ENCODE measurements around the gene CAVIN2. TPM values are rescaled to one million over a fixed set of nuclear protein-coding genes. Genes with fewer than 3 reads are reported as not detected.

CAVIN2 gene
- total and polyA plus RNA-seq, 2 donors = 103 to 129 TPM

DNA sequence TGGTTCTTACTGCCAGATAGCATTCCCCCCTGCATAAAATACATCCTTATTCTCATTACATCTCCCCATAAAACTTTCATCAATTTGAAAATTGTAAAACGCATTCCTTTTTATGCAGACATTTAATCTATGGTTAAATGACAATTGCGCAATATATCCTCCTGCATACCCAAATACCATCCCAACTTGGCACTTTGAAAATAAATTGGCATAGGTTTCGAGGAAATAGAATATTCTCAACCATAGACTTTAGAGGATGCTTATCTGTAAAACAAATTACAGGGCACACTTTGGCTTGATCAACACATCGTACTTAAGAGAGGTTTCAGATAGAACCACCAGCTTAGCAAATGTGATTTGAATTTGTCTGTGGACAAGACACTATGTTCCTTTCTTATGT is 31.0 kb upstream of the CAVIN2 start:
- WGBS = 84% methylated on average over 4 of the region's 4 CpGs
- Histone ChIP-seq H3K4me3 (ENCODE audit: low read depth, low read length) (no peak overlapping the region), H3K36me3 (ENCODE audit: insufficient read depth) (no peaks in the 10 kb centered on the region), H3K27ac (ENCODE audit: low read depth) (no peak overlapping the region), H3K4me1 (ENCODE audit: insufficient read depth) (no peaks in the 10 kb centered on the region)
- DNase-seq (ENCODE audit: extremely low spot score) = no peak

DNA sequence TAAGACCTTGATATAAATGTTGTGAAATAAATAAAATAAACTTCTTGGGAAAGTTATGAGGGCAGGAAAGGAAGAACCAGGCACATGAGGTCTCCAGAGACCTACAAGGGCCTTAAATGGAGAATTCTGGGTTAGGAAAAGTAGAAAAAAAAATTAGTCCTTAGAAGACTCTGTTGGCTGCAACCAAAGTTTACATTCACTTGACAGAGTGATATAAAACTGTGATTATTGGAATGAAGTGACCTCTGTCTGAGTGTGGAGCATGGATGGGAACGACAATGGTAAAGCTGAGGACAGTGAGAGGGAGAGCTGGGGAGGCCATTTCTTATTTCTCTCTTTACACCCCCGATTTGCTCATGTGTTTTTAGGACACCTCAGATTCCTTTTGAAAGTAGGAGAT is 29.0 kb upstream of the CAVIN2 start:
- Histone ChIP-seq H3K36me3 (ENCODE audit: insufficient read depth) (no peaks in the 10 kb centered on the region), H3K4me1 (ENCODE audit: insufficient read depth) (no peaks in the 10 kb centered on the region), H3K27ac (ENCODE audit: low read depth) (no peak overlapping the region), H3K4me3 (ENCODE audit: low read depth, low read length) (no peak overlapping the region)
- 60% methylated on average over 2 of the region's 2 CpGs for WGBS
- no peak for DNase-seq (ENCODE audit: extremely low spot score)

DNA sequence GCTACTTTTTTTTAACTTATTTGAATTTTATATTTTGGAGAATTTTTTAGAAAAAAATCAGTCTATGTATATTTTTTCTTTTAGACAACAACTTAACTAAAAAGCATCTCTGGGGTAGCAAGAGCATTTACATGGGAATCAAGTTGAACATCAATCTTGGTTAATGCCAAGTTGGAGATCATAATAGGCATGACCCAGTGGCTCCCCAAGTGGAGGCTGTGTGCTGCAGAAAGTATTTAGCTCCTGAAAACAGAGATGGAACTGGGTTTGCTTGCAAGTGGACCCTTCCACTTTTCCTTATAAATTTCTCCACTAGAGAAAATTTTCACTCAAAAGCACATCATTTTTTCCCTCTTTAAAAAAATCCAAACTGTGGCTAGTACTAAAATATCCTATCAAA is 23.9 kb upstream of the CAVIN2 start:
- no peak for DNase-seq (ENCODE audit: extremely low spot score)
- no peak overlapping the region for H3K27ac ChIP-seq (ENCODE audit: low read depth)
- H3K36me3 ChIP-seq (ENCODE audit: insufficient read depth) = no peaks in the 10 kb centered on the region
- H3K4me1 ChIP-seq (ENCODE audit: insufficient read depth) = no peaks in the 10 kb centered on the region
- H3K4me3 ChIP-seq (ENCODE audit: low read depth, low read length) = no peak overlapping the region

DNA sequence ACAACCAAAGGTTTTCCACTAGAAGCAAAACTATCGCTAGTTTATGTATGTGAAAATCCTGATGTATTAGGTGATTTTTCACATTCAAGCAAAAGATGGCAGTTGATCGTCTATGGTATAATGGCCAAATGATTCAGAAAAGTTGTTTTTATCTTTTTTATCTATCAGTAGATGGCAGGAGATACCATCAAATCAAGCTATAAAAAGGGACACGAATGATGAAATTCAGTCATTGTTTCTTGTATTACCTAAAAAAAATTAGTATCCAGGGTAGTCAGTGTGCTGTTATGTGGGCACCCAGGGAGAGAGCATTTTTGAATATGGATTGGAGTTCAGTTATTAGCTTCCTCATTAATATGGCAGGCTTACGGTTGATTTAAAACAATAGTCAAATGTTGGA is 22.9 kb upstream of the CAVIN2 start:
- Histone ChIP-seq H3K4me3 (ENCODE audit: low read depth, low read length) (no peak overlapping the region), H3K27ac (ENCODE audit: low read depth) (no peak overlapping the region), H3K4me1 (ENCODE audit: insufficient read depth) (no peaks in the 10 kb centered on the region), H3K36me3 (ENCODE audit: insufficient read depth) (no peaks in the 10 kb centered on the region)
- WGBS = 78% methylated on average over 4 of the region's 4 CpGs
- no peak for DNase-seq (ENCODE audit: extremely low spot score)

DNA sequence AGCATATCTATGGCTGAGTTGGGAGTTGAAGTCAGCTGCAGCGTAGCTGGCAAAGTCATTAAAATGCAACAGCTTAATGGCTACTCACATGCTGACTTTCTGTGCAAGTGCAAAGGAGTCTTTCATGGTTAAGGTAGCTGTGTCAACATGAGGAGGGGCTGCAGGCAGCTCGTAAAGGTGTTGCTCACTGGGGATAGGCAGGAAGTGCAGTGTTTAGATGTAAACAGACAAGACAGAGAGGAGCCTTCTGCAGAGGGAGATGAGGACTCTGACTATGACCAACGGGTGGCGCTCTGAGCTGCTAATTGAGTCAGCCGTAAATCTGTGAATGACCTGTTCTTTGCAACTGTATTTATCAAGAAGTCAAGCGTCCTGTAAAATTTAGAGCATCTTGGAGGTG is 22.3 kb upstream of the CAVIN2 start:
- Histone ChIP-seq H3K4me3 (ENCODE audit: low read depth, low read length) (no peak overlapping the region), H3K27ac (ENCODE audit: low read depth) (no peak overlapping the region), H3K36me3 (ENCODE audit: insufficient read depth) (no peaks in the 10 kb centered on the region), H3K4me1 (ENCODE audit: insufficient read depth) (no peaks in the 10 kb centered on the region)
- 61% methylated on average over 6 of the region's 6 CpGs for WGBS
- no peak for DNase-seq (ENCODE audit: extremely low spot score)

DNA sequence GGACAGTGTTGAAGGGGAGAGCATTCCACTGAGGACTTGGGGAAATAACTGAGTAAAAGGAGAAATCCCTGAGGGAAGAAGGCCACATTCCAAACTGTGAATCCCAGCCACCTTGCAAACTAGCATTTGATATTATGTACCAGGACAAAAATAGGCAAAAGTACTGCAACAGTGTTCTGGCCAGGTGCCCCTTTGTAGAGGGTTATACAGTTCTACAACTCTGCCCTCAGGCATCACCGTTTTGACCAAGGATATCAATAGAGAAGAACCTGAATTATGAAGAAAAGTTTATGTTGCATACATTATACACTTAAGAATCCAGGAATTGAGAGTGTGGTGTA is 20.6 kb upstream of the CAVIN2 start:
- DNase-seq (ENCODE audit: extremely low spot score) = no peak
- no peak overlapping the region for H3K27ac ChIP-seq (ENCODE audit: low read depth)
- no peaks in the 10 kb centered on the region for H3K36me3 ChIP-seq (ENCODE audit: insufficient read depth)
- H3K4me3 ChIP-seq (ENCODE audit: low read depth, low read length) = no peak overlapping the region
- WGBS = 68% methylated on average over 1 of the region's 1 CpG
- no peaks in the 10 kb centered on the region for H3K4me1 ChIP-seq (ENCODE audit: insufficient read depth)

DNA sequence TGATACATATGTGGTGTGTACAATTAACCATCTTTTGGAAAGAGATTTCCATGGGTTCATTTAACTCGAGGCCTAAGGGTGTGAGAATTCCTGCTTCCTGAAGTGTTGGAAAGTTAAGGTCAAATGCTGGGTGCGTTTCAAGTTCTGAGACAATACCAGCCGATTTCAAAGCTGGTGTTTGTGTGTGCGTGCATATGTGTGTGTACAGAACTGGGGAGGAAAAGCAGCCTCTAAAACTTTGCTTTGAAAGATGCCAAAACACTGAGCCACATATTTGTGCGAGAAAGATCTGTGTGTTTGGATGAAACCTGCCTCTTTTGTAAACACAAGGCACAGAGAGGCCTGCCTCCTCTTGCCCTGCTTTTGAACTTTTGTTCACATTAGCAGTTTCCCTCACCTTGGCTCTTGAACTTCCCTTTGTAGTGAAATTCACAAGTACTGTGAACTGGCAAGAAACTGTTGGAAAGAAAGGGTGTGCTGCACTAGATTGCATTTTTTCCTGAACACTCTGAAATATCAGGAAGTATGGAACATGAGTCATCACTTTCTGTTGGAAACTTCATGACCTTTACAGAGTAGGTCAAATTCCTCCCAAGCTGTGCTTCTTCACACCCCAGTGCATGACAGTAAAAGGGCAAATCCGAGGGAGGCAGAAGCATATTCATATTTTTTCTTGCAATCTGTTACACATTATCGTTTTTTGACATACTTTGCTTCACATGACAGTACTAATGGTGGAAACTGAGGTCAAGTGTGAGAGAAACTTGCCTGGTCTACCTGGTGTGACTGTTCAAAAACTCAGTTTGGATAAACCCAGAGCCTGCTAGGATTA is 20.0 kb upstream of the CAVIN2 start:
- Histone ChIP-seq H3K36me3 (ENCODE audit: insufficient read depth) (no peaks in the 10 kb centered on the region), H3K4me1 (ENCODE audit: insufficient read depth) (no peaks in the 10 kb centered on the region), H3K27ac (ENCODE audit: low read depth) (peak overlapping the region; percentile 39), H3K4me3 (ENCODE audit: low read depth, low read length) (no peak overlapping the region)
- peak; percentile 61 for DNase-seq (ENCODE audit: extremely low spot score)
- WGBS = 8% methylated on average over 7 of the region's 7 CpGs

DNA sequence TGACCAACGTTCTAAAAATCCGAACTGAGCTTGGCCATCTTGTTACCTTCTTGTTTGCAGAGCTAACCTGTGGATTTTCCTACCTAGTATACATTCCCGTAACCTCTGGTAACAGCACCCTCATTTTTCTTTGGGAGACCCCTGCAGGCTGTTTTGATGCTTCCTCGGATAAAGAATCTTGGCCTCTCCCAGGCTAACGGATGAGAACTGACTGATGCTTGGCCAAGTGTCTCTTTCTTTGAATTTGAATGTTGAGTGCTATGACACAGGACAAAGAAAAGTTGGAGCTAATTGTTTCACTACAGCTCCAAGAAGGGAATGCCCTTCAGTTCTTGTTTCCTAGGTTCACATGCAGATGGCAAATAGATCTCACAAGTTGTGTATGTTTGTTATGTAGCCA is 19.3 kb upstream of the CAVIN2 start:
- H3K36me3 ChIP-seq (ENCODE audit: insufficient read depth) = no peaks in the 10 kb centered on the region
- peak overlapping the region; percentile 48 for H3K27ac ChIP-seq (ENCODE audit: low read depth)
- no peak for DNase-seq (ENCODE audit: extremely low spot score)
- no peaks in the 10 kb centered on the region for H3K4me1 ChIP-seq (ENCODE audit: insufficient read depth)
- 60% methylated on average over 5 of the region's 5 CpGs for WGBS
- H3K4me3 ChIP-seq (ENCODE audit: low read depth, low read length) = no peak overlapping the region

DNA sequence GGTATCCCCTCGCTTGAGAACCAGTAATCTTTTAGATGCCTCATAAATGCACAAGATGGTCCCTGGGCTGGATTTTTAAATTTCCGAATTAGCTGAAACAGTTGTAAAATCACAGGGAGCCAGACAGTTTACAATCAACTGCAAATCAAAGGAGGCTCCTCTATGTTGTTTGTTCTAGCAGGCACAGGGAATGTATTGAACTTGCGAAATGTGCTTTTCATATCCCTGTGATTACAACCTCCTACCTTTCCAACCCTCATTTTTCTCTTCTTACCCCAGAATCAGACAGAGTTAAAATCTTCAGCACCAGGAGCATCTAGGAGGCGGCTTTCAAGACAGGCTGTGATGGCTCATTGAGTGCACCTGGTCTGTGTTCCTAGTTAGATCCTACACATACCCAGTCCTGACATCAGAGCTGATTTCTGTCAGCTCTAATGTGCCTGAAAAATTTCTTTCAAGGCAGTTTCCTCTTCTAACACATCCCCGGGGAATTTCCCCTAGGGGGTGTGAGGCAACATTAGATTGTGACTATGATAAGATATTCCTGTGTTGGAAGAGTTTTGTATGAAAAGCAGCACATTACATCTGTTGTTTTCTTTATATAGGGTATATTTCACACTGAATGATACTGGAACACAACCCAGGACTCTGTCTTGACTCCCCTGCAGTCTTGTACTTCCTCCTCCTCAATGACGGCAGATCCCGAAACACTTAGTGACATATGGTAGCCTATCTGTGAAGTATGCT is 17.9 kb upstream of the CAVIN2 start:
- no peak overlapping the region for H3K4me3 ChIP-seq (ENCODE audit: low read depth, low read length)
- WGBS = 66% methylated on average over 7 of the region's 7 CpGs
- DNase-seq (ENCODE audit: extremely low spot score) = no peak
- H3K4me1 ChIP-seq (ENCODE audit: insufficient read depth) = no peaks in the 10 kb centered on the region
- no peaks in the 10 kb centered on the region for H3K36me3 ChIP-seq (ENCODE audit: insufficient read depth)
- peak overlapping the region; percentile 45 for H3K27ac ChIP-seq (ENCODE audit: low read depth)

DNA sequence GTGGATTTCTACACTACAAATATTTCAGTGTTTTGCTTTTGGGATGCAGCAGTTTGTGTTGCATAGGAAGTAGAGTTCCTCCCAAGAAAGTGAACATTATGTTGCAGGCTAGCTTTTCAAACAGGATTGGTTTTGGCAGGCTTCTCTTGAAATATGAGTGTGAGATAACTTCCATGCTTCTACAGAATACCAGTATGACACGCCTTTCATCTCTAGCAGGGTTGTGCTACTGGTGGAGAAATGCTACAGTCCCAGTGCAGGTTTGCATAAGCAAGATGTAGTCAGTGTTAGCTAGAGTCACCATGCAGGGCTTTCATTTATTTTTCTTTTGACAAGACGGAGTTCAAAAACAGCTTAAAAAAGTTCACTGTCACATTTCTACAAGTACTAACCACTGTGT is 17.1 kb upstream of the CAVIN2 start:
- Histone ChIP-seq H3K27ac (ENCODE audit: low read depth) (no peak overlapping the region), H3K4me3 (ENCODE audit: low read depth, low read length) (no peak overlapping the region), H3K36me3 (ENCODE audit: insufficient read depth) (no peaks in the 10 kb centered on the region), H3K4me1 (ENCODE audit: insufficient read depth) (no peaks in the 10 kb centered on the region)
- WGBS = 52% methylated on average over 2 of the region's 2 CpGs
- DNase-seq (ENCODE audit: extremely low spot score) = no peak

DNA sequence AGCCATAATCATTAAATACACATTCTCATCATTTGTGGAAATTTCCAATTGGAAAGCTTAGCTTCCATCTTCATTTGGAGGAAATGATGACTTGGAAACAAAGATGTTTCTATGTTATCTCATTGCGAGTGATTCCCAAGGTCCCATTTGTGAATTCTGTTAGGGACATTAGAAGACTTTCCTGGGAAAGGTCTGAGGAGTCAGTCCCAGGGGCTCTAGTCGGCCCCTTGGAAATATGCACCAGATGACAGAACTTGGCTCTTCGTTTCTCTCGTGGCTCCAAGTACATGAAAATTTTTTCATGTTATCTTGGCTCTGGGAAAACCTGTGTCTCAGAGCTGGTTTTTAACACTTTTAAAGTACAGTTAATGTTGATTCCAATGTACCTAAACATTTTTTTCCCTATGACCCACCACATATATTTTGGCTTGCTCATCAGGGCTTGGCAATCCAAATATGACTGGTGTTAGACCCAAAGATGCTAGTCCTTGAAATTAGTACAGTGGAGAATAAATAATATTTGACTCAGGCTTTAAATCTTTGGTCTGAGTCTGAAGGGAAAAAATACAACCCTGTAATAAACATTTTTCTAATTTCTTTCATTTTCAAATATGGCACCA is 15.4 kb upstream of the CAVIN2 start:
- DNase-seq (ENCODE audit: extremely low spot score) = no peak
- WGBS = 61% methylated on average over 4 of the region's 4 CpGs
- H3K4me1 ChIP-seq (ENCODE audit: insufficient read depth) = no peaks in the 10 kb centered on the region
- no peak overlapping the region for H3K4me3 ChIP-seq (ENCODE audit: low read depth, low read length)
- no peaks in the 10 kb centered on the region for H3K36me3 ChIP-seq (ENCODE audit: insufficient read depth)
- no peak overlapping the region for H3K27ac ChIP-seq (ENCODE audit: low read depth)

DNA sequence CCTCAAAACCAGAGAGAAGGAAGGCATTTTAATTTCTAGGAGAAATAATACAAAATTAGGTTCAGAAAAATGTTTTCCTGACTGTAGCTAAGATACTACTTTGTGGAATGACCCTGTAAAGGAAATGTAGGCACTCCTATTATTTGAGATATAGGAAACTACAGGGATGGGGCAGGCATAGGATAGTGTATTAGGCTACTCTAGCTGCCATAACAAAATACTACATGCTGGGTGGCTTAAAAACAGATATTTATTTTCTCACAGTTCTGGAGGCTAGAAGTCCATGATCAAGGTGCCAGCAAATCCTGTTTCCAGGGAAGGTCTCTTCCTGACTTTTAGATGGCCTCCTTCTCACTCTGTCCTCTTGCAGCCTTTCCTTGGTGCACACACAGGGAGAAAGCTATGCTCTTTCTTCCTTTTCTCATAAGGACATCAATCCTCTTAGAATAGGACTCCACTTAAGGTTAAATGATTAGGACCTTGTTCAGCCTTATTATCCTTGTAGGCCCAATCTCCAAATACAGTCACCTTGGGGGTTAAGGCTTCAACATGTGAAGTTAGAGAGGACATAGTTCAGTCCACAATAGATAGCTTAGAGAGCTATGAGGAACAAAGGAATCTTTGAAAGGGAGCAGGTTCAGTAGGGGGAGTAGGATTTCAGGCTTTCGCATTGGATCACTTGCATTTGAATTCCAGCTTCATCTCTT is 14.0 kb upstream of the CAVIN2 start:
- DNase-seq (ENCODE audit: extremely low spot score) = no peak
- no peaks in the 10 kb centered on the region for H3K36me3 ChIP-seq (ENCODE audit: insufficient read depth)
- H3K4me1 ChIP-seq (ENCODE audit: insufficient read depth) = no peaks in the 10 kb centered on the region
- H3K4me3 ChIP-seq (ENCODE audit: low read depth, low read length) = no peak overlapping the region
- no peak overlapping the region for H3K27ac ChIP-seq (ENCODE audit: low read depth)
- WGBS = 90% methylated on average over 1 of the region's 1 CpG

DNA sequence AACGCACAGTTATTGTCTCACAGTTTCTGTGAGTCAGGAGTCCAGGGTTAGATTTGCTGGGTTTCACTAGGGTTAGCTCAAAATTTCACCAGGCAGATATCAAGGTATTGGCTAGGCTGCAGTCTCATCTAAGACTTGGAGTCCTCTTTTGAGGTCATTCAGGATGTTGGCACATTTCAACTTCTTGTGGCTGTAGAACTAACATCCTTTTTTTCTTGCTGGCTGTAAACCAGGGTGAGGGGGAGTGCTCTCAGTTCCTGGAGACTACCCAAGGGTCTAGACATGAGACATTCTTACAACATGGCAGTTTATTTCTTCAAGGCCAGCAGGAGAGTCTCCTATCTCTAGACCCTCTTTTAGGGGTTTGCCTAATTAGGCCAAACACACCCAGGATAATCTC is 12.8 kb upstream of the CAVIN2 start:
- Histone ChIP-seq H3K4me1 (ENCODE audit: insufficient read depth) (no peaks in the 10 kb centered on the region), H3K36me3 (ENCODE audit: insufficient read depth) (no peaks in the 10 kb centered on the region), H3K4me3 (ENCODE audit: low read depth, low read length) (no peak overlapping the region), H3K27ac (ENCODE audit: low read depth) (no peak overlapping the region)
- WGBS = 95% methylated on average over 1 of the region's 1 CpG
- DNase-seq (ENCODE audit: extremely low spot score) = no peak
